ENCODE results near the gene CRAT.
A peak's percentile ranks its signal among the peaks of the same experiment; 100 is the strongest.

Gene CRAT

GRCh38 chr9:129102791-129103594, 7.6 kb downstream of the CRAT start:
- POLR2A ChIA-PET: no interaction called here
- peak; percentile 62 for DNase-seq (ENCODE audit: extremely low spot score)
- CTCF ChIA-PET: interaction anchor here (0.7 to 1.3 kb wide), 4 partner anchors 20 to 69 kb away, joined by 3 to 5 read pairs (median 4); partner anchors contain the start of gene DOLPP1
- peak; percentile 65 for TF ChIP-seq CTCF (IDR thresholded peaks at IDR 0.05; ENCODE audit: control extremely low read depth, extremely low read depth, low read depth, missing control alignments)

GRCh38 chr9:129102095-129102525, 8.5 kb downstream of the CRAT start:
- TF ChIP-seq CTCF (IDR thresholded peaks at IDR 0.05; ENCODE audit: control extremely low read depth, extremely low read depth, low read depth, missing control alignments): no peak
- no peak for DNase-seq (ENCODE audit: extremely low spot score)
- POLR2A ChIA-PET: no interaction called here
- CTCF ChIA-PET: interaction anchor here (0.9 to 2.0 kb wide), 3 partner anchors 11 to 37 kb away, joined by 3 to 6 read pairs (median 3); no protein-coding TSS in a partner anchor

- DNase-seq (ENCODE audit: extremely low spot score): no peak
- TF ChIP-seq CTCF (IDR thresholded peaks at IDR 0.05; ENCODE audit: control extremely low read depth, extremely low read depth, low read depth, missing control alignments): no peak
- POLR2A ChIA-PET: no interaction called here
- CTCF ChIA-PET: interaction anchor here (0.9 to 2.0 kb wide), 3 partner anchors 10 to 38 kb away, joined by 3 to 6 read pairs (median 3); no protein-coding TSS in a partner anchor
Observed at GRCh38 chr9:129101279-129101678, 9.3 kb downstream of the CRAT start.

GRCh38 chr9:129100383-129101169, 10.0 kb downstream of the CRAT start:
- ChIA-PET POLR2A (no interaction called here), CTCF (interaction anchor here (1.5 to 2.0 kb wide), 2 partner anchors 9 to 21 kb away, joined by 3 to 6 read pairs; no protein-coding TSS in a partner anchor)
- DNase-seq (ENCODE audit: extremely low spot score): no peak
- TF ChIP-seq CTCF (IDR thresholded peaks at IDR 0.05; ENCODE audit: control extremely low read depth, extremely low read depth, low read depth, missing control alignments): no peak

GRCh38 chr9:129098328-129098727, 12.3 kb downstream of the CRAT start:
- POLR2A ChIA-PET: no interaction called here
- CTCF ChIA-PET: no interaction called here
- no peak for DNase-seq (ENCODE audit: extremely low spot score)
- no peak for TF ChIP-seq CTCF (IDR thresholded peaks at IDR 0.05; ENCODE audit: control extremely low read depth, extremely low read depth, low read depth, missing control alignments)

- POLR2A ChIA-PET: interaction anchor here (0.6 kb wide), 1 partner anchor 701 kb away, joined by 9 read pairs; no protein-coding TSS in a partner anchor
- CTCF ChIA-PET: interaction anchor here (0.7 kb wide), 1 partner anchor 8 kb away, joined by 3 read pairs; no protein-coding TSS in a partner anchor
- DNase-seq (ENCODE audit: extremely low spot score): no peak
- TF ChIP-seq CTCF (IDR thresholded peaks at IDR 0.05; ENCODE audit: control extremely low read depth, extremely low read depth, low read depth, missing control alignments): no peak
Observed at GRCh38 chr9:129097671-129098306, 12.8 kb downstream of the CRAT start.
